SK-N-SH (cell line): ENCODE results near the gene ABHD12.

Experiments
- FOXJ3 ChIP-seq: sonication (generic); formaldehyde crosslinking; IDR thresholded peaks from 2 replicates; pipeline ENCODE4 v1.5.1; 2020; ENCODE audit warnings: mild to moderate bottlenecking, missing genetic modification reagents
- GABPA ChIP-seq: IDR thresholded peaks from 2 replicates; pipeline ENCODE4 v1.4.0; 2012; ENCODE audit warnings: low read depth, mild to moderate bottlenecking
- GATA2 ChIP-seq: sonication (generic); formaldehyde crosslinking; IDR thresholded peaks from 2 replicates; pipeline ENCODE4 v1.5.0; 2020; ENCODE audit warnings: mild to moderate bottlenecking, missing genetic modification reagents
- JUND ChIP-seq: IDR thresholded peaks from 2 replicates; pipeline ENCODE4 v1.4.0; 2012
- MXI1 ChIP-seq: IDR thresholded peaks from 2 replicates; pipeline ENCODE4 v1.6.1; 2012; ENCODE audit warnings: mild to moderate bottlenecking, low read depth, low read length, improper control_type of control experiment
- POLR2AphosphoS5 ChIP-seq: IDR thresholded peaks from 2 replicates; pipeline ENCODE4 v1.6.1; 2012; ENCODE audit warnings: low read depth, low read length
- RAD21 ChIP-seq: IDR thresholded peaks from 2 replicates; pipeline ENCODE4 v1.6.1; 2012; ENCODE audit warnings: mild to moderate bottlenecking, low read length
- RFX5 ChIP-seq: IDR thresholded peaks from 2 replicates; pipeline ENCODE4 v1.6.1; 2012; ENCODE audit warnings: mild to moderate bottlenecking, improper control_type of control experiment, low read length
- RXRA ChIP-seq: IDR thresholded peaks from 2 replicates; pipeline ENCODE4 v1.4.0; 2012; ENCODE audit warnings: low read depth, mild to moderate bottlenecking, borderline replicate concordance
- TF ChIP-seq, protein P1 (sequence below): fragments of 200-600 bp; sonication (generic); IDR thresholded peaks from 2 replicates; pipeline ENCODE4 v1.6.1; 2017; ENCODE audit warnings: antibody characterized with exemption, mild to moderate bottlenecking, moderate library complexity
- TF ChIP-seq, protein P2 (sequence below): IDR thresholded peaks from 2 replicates; pipeline ENCODE4 v1.6.1; 2012; ENCODE audit warnings: mild to moderate bottlenecking, low read depth, low read length, moderate library complexity
- TF ChIP-seq, protein P3 (sequence below): IDR thresholded peaks from 2 replicates; pipeline ENCODE4 v1.4.0; 2012; ENCODE audit warnings: low read depth

DNA sequence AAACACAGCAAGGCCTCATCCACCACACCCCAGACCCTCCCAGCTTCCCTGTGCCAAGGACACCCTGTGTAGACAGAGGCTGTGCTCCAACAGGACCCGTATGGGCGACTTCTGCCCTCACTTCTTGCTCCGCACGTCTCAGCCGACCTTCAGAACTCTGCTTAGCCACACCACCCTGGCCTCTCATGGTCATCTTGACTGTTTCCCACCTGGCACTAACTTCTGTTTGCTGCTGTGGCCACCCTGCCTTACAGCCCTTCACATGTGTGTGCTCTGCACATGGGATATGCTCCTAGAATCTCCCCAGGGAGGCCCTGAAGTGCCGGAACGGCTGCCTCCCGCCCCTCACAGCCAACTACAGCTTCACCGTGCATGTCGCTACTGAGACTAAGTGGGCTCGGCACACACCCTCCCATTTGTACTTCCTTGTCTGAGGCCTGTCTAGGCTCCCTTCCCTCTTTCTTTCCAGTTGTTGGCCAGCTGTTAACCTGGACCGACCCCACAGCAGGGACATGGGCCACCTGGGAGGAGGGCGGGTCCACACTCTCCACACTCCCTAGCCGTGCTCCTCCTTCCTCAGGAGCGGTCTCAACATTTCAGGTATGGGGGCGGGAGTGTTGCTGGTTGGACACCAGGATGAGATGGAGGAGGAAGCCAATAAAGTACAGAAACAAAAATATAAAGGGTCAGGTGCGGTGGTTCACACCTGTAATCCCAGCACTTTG is 73.1 kb downstream of the ABHD12 start:
- TF ChIP-seq GATA2 (no peak), POLR2AphosphoS5 (no peak), JUND (no peak), GABPA (no peak), RXRA (no peak), MXI1 (no peak), RAD21 (no peak), FOXJ3 (CRISPR knock-in tag) (no peak), RFX5 (no peak)
- TF ChIP-seq, protein P1, sequence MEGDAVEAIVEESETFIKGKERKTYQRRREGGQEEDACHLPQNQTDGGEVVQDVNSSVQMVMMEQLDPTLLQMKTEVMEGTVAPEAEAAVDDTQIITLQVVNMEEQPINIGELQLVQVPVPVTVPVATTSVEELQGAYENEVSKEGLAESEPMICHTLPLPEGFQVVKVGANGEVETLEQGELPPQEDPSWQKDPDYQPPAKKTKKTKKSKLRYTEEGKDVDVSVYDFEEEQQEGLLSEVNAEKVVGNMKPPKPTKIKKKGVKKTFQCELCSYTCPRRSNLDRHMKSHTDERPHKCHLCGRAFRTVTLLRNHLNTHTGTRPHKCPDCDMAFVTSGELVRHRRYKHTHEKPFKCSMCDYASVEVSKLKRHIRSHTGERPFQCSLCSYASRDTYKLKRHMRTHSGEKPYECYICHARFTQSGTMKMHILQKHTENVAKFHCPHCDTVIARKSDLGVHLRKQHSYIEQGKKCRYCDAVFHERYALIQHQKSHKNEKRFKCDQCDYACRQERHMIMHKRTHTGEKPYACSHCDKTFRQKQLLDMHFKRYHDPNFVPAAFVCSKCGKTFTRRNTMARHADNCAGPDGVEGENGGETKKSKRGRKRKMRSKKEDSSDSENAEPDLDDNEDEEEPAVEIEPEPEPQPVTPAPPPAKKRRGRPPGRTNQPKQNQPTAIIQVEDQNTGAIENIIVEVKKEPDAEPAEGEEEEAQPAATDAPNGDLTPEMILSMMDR, result no peak
- TF ChIP-seq, protein P2, sequence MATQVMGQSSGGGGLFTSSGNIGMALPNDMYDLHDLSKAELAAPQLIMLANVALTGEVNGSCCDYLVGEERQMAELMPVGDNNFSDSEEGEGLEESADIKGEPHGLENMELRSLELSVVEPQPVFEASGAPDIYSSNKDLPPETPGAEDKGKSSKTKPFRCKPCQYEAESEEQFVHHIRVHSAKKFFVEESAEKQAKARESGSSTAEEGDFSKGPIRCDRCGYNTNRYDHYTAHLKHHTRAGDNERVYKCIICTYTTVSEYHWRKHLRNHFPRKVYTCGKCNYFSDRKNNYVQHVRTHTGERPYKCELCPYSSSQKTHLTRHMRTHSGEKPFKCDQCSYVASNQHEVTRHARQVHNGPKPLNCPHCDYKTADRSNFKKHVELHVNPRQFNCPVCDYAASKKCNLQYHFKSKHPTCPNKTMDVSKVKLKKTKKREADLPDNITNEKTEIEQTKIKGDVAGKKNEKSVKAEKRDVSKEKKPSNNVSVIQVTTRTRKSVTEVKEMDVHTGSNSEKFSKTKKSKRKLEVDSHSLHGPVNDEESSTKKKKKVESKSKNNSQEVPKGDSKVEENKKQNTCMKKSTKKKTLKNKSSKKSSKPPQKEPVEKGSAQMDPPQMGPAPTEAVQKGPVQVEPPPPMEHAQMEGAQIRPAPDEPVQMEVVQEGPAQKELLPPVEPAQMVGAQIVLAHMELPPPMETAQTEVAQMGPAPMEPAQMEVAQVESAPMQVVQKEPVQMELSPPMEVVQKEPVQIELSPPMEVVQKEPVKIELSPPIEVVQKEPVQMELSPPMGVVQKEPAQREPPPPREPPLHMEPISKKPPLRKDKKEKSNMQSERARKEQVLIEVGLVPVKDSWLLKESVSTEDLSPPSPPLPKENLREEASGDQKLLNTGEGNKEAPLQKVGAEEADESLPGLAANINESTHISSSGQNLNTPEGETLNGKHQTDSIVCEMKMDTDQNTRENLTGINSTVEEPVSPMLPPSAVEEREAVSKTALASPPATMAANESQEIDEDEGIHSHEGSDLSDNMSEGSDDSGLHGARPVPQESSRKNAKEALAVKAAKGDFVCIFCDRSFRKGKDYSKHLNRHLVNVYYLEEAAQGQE, result no peak
- TF ChIP-seq, protein P3, sequence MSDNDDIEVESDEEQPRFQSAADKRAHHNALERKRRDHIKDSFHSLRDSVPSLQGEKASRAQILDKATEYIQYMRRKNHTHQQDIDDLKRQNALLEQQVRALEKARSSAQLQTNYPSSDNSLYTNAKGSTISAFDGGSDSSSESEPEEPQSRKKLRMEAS, result no peak
